Measurements from ENCODE around the gene ZSCAN4. TPM values are rescaled to one million over a fixed set of nuclear protein-coding genes. Genes with fewer than 3 reads are reported as not detected.

Gene ZSCAN4
- total RNA-seq, 1 experiment from 2014 or later, result not detected

- Histone ChIP-seq H3K4me1 (ENCODE audit: insufficient read depth, low read length) (no peaks in the 10 kb centered on the region), H3K9me2 (replicated peaks; ENCODE audit: low read length) (no peaks in the 10 kb centered on the region), H3K9ac (ENCODE audit: low read length) (no peak overlapping the region), H4K20me1 (ENCODE audit: low read length) (no peaks in the 10 kb centered on the region), H3F3A (ENCODE audit: low read length, unreplicated experiment) (no peaks in the 10 kb centered on the region), H3K36me3 (ENCODE audit: low read depth, low read length) (peaks cover 34% of the 10 kb centered on the region), H3K27ac (ENCODE audit: low read length) (no peak overlapping the region), H3K4me2 (ENCODE audit: low read length) (no peak overlapping the region), H3K79me2 (ENCODE audit: low read length) (no peaks in the 10 kb centered on the region), H3K27me3 (ENCODE audit: low read length) (no peaks in the 10 kb centered on the region), H2AFZ (ENCODE audit: low read length) (no peak overlapping the region), H3K4me3 (ENCODE audit: low read length) (no peak overlapping the region), H3K9me3 (ENCODE audit: low read length) (peaks cover 11% of the 10 kb centered on the region; the same call in 1 of the 2 replicates)
- TF ChIP-seq EZH2phosphoT487 (IDR thresholded peaks at IDR 0.05; ENCODE audit: borderline replicate concordance, low read length) (no peak), CTCF (conservative IDR thresholded peaks at IDR 0.05; ENCODE audit: low read depth, low read length) (no peak), EZH2 (IDR thresholded peaks at IDR 0.05; ENCODE audit: low read length, unreplicated experiment) (no peak)
- POLR2A ChIA-PET (ENCODE audit: unreplicated experiment), result no interaction called here
- intact Hi-C loops (cut with micrococcal nuclease), result no loop called here
- CTCF ChIA-PET, result no interaction called here
- no TSS peak for BruUV-seq (replicated peaks)
- ATAC-seq (no peak), DNase-seq (no peak)
These were observed 43.5 kb downstream of the ZSCAN4 start for GRCh38 chr19:57712222-57712621.

GRCh38 chr19:57719424-57719823 is 50.7 kb downstream of the ZSCAN4 start:
- ChIA-PET POLR2A (ENCODE audit: unreplicated experiment) (no interaction called here), CTCF (no interaction called here)
- Histone ChIP-seq H3K9me2 (replicated peaks; ENCODE audit: low read length) (no peaks in the 10 kb centered on the region), H3K4me2 (ENCODE audit: low read length) (no peak overlapping the region), H3K9ac (ENCODE audit: low read length) (no peak overlapping the region), H3K4me1 (ENCODE audit: insufficient read depth, low read length) (no peaks in the 10 kb centered on the region), H3K9me3 (ENCODE audit: low read length) (peaks cover 36% of the 10 kb centered on the region), H3F3A (ENCODE audit: low read length, unreplicated experiment) (no peaks in the 10 kb centered on the region), H2AFZ (ENCODE audit: low read length) (no peak overlapping the region), H3K27ac (ENCODE audit: low read length) (no peak overlapping the region), H3K36me3 (ENCODE audit: low read depth, low read length) (peaks cover 60% of the 10 kb centered on the region), H4K20me1 (ENCODE audit: low read length) (no peaks in the 10 kb centered on the region), H3K27me3 (ENCODE audit: low read length) (no peaks in the 10 kb centered on the region), H3K4me3 (ENCODE audit: low read length) (no peak overlapping the region), H3K79me2 (ENCODE audit: low read length) (no peaks in the 10 kb centered on the region)
- TF ChIP-seq EZH2phosphoT487 (IDR thresholded peaks at IDR 0.05; ENCODE audit: borderline replicate concordance, low read length) (no peak), CTCF (conservative IDR thresholded peaks at IDR 0.05; ENCODE audit: low read depth, low read length) (no peak), EZH2 (IDR thresholded peaks at IDR 0.05; ENCODE audit: low read length, unreplicated experiment) (no peak)
- intact Hi-C loops (cut with micrococcal nuclease), result no loop called here
- ATAC-seq (no peak), DNase-seq (no peak)
- no TSS peak for BruUV-seq (replicated peaks)

GRCh38 chr19:57719901-57720519 is 51.3 kb downstream of the ZSCAN4 start:
- Histone ChIP-seq H3K9me2 (replicated peaks; ENCODE audit: low read length) (no peaks in the 10 kb centered on the region), H2AFZ (ENCODE audit: low read length) (no peak overlapping the region), H3K27ac (ENCODE audit: low read length) (no peak overlapping the region), H3K27me3 (ENCODE audit: low read length) (no peaks in the 10 kb centered on the region), H3K9ac (ENCODE audit: low read length) (no peak overlapping the region), H3K4me2 (ENCODE audit: low read length) (no peak overlapping the region), H3K9me3 (ENCODE audit: low read length) (peaks cover 36% of the 10 kb centered on the region), H4K20me1 (ENCODE audit: low read length) (no peaks in the 10 kb centered on the region), H3K36me3 (ENCODE audit: low read depth, low read length) (peaks cover 55% of the 10 kb centered on the region), H3K4me1 (ENCODE audit: insufficient read depth, low read length) (no peaks in the 10 kb centered on the region), H3F3A (ENCODE audit: low read length, unreplicated experiment) (no peaks in the 10 kb centered on the region), H3K79me2 (ENCODE audit: low read length) (no peaks in the 10 kb centered on the region), H3K4me3 (ENCODE audit: low read length) (no peak overlapping the region)
- ChIA-PET POLR2A (ENCODE audit: unreplicated experiment) (no interaction called here), CTCF (no interaction called here)
- ATAC-seq, result no peak
- TF ChIP-seq EZH2phosphoT487 (IDR thresholded peaks at IDR 0.05; ENCODE audit: borderline replicate concordance, low read length) (no peak), CTCF (conservative IDR thresholded peaks at IDR 0.05; ENCODE audit: low read depth, low read length) (no peak), EZH2 (IDR thresholded peaks at IDR 0.05; ENCODE audit: low read length, unreplicated experiment) (no peak)
- intact Hi-C loops (cut with micrococcal nuclease), result no loop called here
- BruUV-seq (replicated peaks), result no TSS peak
- DNase-seq, result no peak

Measured in PC-3 (cell line).